Right renal cortex interstitium (tissue), 3 donors: Measurements from ENCODE around the gene ZBTB8OS. TPM values are rescaled to one million over a fixed set of nuclear protein-coding genes. Genes with fewer than 3 reads are reported as not detected.

Experiments
- DNase-seq, 3 donors: peaks; one replicate each; pipeline ENCODE4 v3.0.0-alpha.2; 2013; ENCODE audit warnings: low read depth in 3 of 3, low spot score in 2 of 3
- polyA plus RNA-seq, 3 donors: library from polyadenylated mRNA; unstranded; fragments of 120-200 nt; gene quantifications; one replicate each; pipeline ENCODE4 v1.2.1, GENCODE V29; 2013; ENCODE audit not compliant: insufficient read length in 3 of 3

ZBTB8OS gene
- polyA plus RNA-seq, 3 donors: 38.7 to 48.6 (median 48.0) TPM

DNA sequence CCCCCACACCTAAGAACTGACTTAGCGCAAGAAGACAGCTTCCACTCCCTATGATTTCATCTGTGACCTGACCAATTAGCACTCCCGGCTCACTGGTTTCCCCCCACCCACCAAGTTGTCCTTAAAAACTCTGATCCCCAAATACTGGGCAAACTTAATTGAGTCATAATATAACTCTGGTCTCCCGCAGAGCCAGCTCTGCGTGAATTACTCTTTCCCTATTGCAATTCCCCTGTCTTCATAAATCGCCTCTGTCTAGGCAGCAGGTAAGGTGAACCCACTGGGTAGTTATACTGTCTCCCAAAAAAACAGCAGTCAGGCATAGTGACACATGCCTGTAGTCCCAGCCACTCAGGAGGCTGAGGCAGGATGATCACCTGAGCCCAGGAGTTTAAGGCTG lies 36.9 kb downstream of the ZBTB8OS start:
- no peak for DNase-seq

DNA sequence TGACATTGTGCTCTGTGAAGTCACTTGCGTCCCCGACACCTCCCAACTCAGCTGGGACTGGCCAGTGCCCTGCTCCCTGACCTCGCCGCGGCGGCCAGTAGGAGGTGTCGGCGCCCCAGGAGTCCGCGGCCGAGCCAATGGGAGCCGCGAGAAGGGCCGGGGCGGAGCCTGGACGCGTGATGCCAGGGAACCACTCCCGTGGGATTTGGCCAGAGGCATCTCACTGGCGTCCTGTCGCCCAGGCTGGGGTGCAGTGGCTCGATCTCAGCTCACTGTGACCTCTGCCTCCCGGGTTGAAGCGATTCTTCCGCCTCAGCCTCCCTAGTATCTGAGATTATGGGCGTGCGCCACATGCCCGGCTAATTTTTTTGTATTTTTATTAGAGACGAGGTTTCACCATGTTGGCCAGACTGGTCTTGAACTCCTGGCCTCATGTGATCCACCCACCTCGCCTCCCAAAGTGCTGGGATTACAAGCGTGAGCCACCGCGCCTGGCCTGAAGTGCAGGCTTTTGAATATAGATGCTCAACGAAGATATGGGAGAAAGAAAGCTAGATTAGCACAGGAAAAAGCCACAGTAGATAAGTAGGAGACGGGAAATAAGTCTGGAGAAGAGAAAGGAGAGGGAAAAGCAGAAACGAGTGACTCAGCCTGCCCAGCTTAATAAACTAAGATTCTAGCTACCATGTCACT lies 38.0 kb downstream of the ZBTB8OS start:
- DNase-seq: peak; percentile 15 to 46 (median 18)

DNA sequence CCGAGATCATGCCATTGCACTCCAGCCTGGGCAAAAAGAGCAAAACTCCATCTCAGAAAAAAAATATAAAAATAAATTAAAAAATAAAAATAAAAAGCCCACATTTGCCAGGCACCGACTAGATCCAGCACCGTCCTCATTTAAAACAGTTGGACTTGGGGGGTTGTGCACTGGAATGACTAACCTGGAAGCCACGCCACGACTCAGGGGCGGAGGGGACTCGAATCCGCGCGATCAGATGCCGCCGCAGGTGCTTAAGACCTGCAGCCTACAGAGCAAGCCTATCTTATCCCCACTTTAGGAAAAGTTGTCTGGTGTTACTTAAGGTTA lies 38.5 kb downstream of the ZBTB8OS start:
- no peak for DNase-seq

DNA sequence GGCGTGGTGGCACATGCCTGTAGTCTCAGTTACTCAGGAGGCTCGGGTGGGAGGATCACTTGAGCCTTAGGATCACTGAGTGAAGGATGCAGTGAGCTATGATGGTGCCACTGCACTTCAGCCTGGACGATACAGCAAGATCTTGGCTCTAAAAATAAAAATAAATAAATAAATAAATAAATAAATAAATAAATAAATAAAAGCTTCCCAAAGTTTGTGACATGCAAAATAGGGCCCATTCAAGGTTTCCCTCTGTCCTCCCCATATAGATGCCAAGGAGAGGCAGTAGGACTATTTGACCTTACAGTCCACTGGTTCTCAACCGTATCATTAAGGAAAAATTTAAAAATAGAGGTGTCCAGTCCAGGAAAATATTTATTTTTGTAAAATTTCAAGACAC lies 41.2 kb downstream of the ZBTB8OS start:
- no peak for DNase-seq

DNA sequence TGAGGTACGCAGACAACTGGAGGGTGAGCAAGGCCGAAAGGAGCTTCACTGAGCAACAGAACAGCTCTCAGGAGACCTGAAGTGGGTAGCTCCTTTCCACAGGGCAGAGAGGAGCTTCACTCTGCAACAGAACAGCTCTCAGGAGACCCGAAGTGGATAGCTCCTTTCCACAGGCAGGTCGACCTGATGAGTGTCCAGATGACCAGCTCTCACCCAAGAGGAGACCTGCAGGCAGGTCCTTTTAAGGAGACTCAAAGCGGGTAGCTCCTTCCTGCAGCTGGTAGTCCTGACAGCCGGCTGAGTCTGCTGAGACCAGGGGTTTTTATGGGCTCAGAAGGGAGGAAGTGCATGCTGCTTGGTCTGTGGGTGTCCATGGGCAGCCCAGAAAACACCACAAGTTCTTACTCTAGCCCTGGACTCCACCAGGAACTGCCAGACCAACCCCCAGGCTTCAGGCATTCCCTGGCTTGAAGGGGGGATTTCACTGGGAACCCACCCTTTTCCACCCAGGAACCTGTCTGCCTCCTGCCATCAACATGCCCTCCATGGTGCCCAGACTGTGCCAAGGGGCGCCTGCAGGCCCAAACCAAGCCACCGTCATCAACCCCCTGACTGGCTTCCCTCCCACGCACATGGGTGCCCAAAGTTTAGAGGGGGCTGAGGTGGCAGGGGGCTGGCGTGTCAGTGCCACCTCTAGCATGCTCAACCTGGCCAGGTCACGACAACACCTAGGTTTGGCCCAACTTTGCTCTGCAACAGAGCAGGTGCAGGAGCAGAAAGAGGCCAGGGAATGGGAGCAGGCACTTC lies 43.6 kb downstream of the ZBTB8OS start:
- no peak for DNase-seq

DNA sequence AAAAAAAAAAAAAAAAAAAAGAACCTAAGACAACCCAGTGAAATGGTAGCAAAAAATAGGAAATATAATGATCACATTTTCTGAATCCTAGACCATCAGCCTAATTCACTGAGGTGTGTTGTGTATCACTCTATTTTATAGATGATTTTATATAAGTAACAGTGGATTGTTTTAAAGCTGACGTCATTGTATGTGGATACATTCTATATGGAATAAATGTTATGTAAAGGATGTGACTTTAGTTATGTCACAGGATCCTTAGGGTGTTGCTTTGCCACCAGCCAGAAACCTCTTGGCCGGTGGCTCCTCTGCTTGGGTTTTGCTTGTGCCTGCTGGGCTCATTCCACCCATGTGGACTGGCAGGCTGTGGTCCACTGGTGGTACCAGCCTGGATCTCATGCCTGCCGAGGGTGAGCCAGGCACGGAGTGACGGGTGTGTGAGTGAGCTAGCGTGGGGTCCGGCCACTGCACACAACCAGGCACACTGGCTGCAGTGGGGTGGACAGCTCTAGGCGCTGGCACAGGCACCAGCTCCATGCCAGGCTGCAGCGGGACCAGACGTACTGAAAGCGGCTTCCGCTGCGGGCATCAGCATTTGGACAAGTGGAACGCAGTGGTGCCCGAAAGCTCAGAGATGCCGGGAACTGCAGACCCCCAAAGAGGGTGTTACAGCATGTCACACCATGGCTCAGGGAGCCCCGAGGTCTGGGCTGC lies 44.5 kb downstream of the ZBTB8OS start:
- no peak for DNase-seq

DNA sequence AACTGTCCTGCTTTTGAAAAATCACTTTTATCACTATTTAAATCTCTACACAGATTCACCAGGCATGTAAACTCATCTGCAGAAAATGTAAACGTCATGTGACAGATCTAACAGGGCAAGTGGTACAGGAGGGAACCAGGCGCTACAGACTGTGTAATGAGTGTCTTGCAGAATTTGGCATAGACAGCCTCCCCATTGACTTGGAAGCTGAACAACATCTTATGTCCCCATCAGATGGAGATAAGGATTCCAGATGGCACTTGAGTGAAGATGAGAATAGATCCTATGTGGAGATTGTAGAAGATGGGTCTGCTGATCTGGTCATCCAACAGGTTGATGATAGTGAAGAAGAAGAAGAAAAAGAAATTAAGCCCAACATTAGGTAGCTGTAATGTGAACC lies 50.3 kb downstream of the ZBTB8OS start:
- DNase-seq: no peak

DNA sequence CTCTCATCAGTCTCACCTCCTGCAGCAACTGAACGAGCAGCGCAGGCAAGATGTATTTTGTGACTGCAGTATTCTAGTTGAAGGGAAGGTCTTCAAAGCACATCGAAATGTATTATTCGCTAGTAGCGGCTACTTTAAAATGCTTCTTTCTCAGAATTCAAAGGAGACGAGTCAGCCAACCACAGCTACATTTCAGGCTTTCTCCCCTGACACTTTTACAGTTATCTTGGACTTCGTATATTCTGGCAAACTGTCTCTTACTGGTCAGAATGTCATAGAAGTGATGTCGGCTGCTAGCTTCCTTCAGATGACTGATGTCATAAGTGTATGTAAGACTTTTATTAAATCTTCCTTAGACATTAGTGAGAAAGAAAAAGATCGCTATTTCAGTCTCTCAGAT lies 57.4 kb downstream of the ZBTB8OS start:
- no peak for DNase-seq

DNA sequence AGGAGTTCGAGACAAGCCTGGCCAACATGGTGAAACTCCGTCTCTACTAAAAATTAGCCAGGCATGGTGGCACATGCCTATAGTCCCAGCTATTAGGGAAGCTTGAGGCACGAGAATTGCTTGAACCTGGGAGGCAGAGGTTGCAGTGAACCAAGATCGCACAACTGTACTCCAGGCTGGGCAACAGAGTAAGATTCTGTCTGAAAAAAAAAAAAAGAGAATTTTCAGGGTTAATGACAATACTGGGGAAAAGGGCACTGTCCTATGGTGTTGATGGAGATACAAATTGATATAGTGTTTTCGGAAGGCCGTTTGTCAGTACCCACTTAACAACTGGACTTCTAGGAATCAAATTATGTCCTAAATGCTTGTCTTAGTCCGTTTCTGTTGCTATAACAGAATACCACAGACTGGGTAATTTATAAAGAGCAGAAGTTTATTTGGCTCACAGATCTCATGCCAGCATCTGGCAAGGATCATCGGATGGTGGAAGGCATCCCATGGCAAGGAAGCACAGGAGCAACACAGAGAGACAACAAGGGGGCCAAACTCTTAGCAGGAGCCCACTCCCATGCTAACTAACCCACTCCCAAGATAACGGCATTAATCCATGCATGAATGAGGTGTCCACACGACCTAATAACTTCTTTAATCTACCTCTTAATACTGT lies 69.9 kb downstream of the ZBTB8OS start:
- DNase-seq: no peak

Other genes with a start within 250 kb of the ZBTB8OS start
- 1 to 10 TPM in 1 of 3 donors, under 1 TPM in 2; 0.89 to 1.1 (median 1.00) TPM for gene ZBTB8B, start 185.5 kb downstream of the ZBTB8OS start, polyA plus RNA-seq
- gene ZBTB8A, start 111.1 kb downstream of the ZBTB8OS start, polyA plus RNA-seq: 10 to 100 TPM; 17.7 to 18.1 (median 18.0) TPM
- gene RBBP4, start 658 bp upstream of the ZBTB8OS start, polyA plus RNA-seq: 100 to 1,000 TPM; 356 to 360 (median 357) TPM
- 1 to 10 TPM in 2 of 3 donors, under 1 TPM in 1; 0.97 to 1.9 (median 1.3) TPM for gene SYNC, start 52.2 kb upstream of the ZBTB8OS start, polyA plus RNA-seq
- gene YARS1, start 166.8 kb upstream of the ZBTB8OS start, polyA plus RNA-seq: 10 to 100 TPM; 63.1 to 64.2 (median 64.0) TPM
- 10 to 100 TPM; 30.5 to 33.6 (median 31.0) TPM for gene S100PBP, start 167.1 kb upstream of the ZBTB8OS start, polyA plus RNA-seq
- 10 to 100 TPM; 45.6 to 60.6 (median 46.6) TPM for gene FNDC5, start 220.4 kb upstream of the ZBTB8OS start, polyA plus RNA-seq
- under 1 TPM; 0.25 to 0.35 (median 0.33) TPM for gene HPCA, start 235.9 kb upstream of the ZBTB8OS start, polyA plus RNA-seq